ENCODE measurements around the gene CAMK1D.
"Not testable (repeated sequence)": the region's sequence is repeated elsewhere in the genome, so short reads cannot be mapped to it uniquely, and the experiment has no call there.

CAMK1D gene

GRCh38 chr10:12466704-12467305, 117.5 kb downstream of the CAMK1D start:
- no peak for DNase-seq (ENCODE audit: low read depth in 2 of 2)

- DNase-seq (ENCODE audit: low read depth in 2 of 2): no peak
Measured at GRCh38 chr10:12469345-12469744, 120.0 kb downstream of the CAMK1D start.

- DNase-seq (ENCODE audit: low read depth in 2 of 2): no peak
Measured at GRCh38 chr10:12470719-12471118, 121.4 kb downstream of the CAMK1D start.

- DNase-seq (ENCODE audit: low read depth in 2 of 2): no peak
Measured at GRCh38 chr10:12471135-12471534, 121.8 kb downstream of the CAMK1D start.

GRCh38 chr10:12473491-12473890, 124.1 kb downstream of the CAMK1D start:
- no peak for DNase-seq (ENCODE audit: low read depth in 2 of 2)

GRCh38 chr10:12474727-12475412, 125.5 kb downstream of the CAMK1D start:
- DNase-seq (ENCODE audit: low read depth in 2 of 2): no peak

GRCh38 chr10:12476656-12477055, 127.3 kb downstream of the CAMK1D start:
- DNase-seq (ENCODE audit: low read depth in 2 of 2): no peak

- no peak for DNase-seq (ENCODE audit: low read depth in 2 of 2)
Measured at GRCh38 chr10:12479437-12479844, 130.1 kb downstream of the CAMK1D start.

- DNase-seq (ENCODE audit: low read depth in 2 of 2): no peak
Measured at GRCh38 chr10:12479924-12480323, 130.6 kb downstream of the CAMK1D start.

- DNase-seq (ENCODE audit: low read depth in 2 of 2): no peak
Measured at GRCh38 chr10:12480440-12480839, 131.1 kb downstream of the CAMK1D start.

- no peak for DNase-seq (ENCODE audit: low read depth in 2 of 2)
Measured at GRCh38 chr10:12481924-12482323, 132.6 kb downstream of the CAMK1D start.

- DNase-seq (ENCODE audit: low read depth in 2 of 2): no peak
Measured at GRCh38 chr10:12482587-12482986, 133.2 kb downstream of the CAMK1D start.

- DNase-seq (ENCODE audit: low read depth in 2 of 2): no peak
Measured at GRCh38 chr10:12484002-12484918, 134.9 kb downstream of the CAMK1D start.

- DNase-seq (ENCODE audit: low read depth in 2 of 2): no peak
Measured at GRCh38 chr10:12484941-12485805, 135.8 kb downstream of the CAMK1D start.

- no peak for DNase-seq (ENCODE audit: low read depth in 2 of 2)
Measured at GRCh38 chr10:12487366-12487765, 138.0 kb downstream of the CAMK1D start.

- no peak for DNase-seq (ENCODE audit: low read depth in 2 of 2)
Measured at GRCh38 chr10:12488626-12489025, 139.3 kb downstream of the CAMK1D start.

GRCh38 chr10:12489357-12489756, 140.0 kb downstream of the CAMK1D start:
- DNase-seq (ENCODE audit: low read depth in 2 of 2): no peak

- DNase-seq (ENCODE audit: low read depth in 2 of 2): no peak
Measured at GRCh38 chr10:12489806-12490205, 140.5 kb downstream of the CAMK1D start.

GRCh38 chr10:12490963-12491362, 141.6 kb downstream of the CAMK1D start:
- DNase-seq (ENCODE audit: low read depth in 2 of 2): no peak

GRCh38 chr10:12491491-12491890, 142.1 kb downstream of the CAMK1D start:
- DNase-seq (ENCODE audit: low read depth in 2 of 2): no peak

- no peak for DNase-seq (ENCODE audit: low read depth in 2 of 2)
Measured at GRCh38 chr10:12492016-12492415, 142.7 kb downstream of the CAMK1D start.

GRCh38 chr10:12497046-12497445, 147.7 kb downstream of the CAMK1D start:
- DNase-seq (ENCODE audit: low read depth in 2 of 2): not testable (repeated sequence)
